ENCODE data around the gene OR12D1.
"Not testable (repeated sequence)": the region's sequence is repeated elsewhere in the genome, so short reads cannot be mapped to it uniquely, and the experiment has no call there.

Gene OR12D1

DNA sequence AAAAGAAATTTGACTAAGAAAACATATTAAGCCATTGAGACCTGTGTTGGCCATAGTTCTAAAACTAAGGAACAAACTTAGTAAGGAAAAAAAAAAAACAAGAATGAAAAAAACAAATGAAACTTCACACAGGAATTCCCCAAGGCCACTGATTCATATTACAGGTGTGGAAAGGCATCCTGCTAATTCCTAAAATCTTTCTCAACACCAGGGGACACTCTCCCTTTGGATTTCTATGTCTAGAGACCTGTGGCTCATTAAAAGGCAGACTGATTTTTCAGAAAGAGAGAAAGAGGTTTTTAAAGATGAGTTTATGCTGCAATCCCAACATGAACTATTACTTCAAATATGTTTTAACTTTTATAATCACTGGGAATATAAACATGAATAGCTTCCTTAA, at the start of gene OR12D1:
TSS of gene OR12D1 (plus strand) at position 341 of the 400 bp plus-strand sequence.
- no peak for DNase-seq

DNA sequence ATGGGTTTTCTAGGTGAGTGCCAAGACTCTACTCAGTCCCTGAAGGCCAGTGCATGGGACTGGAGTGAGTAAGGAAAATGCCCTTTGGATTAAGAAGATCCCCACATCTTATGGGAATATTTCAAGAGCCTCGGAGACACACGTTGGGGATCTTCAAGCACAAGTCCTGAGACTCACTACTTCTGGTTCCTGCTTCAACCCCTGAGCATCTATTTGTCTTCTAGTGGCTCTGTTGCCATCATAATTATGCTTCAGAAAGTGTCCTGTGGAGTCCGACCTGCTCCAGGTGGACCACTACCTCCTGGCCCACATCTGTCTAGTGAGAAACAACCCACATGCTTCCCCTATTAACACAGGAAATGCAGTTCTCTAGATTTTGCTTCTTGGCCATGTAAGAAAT, 46.0 kb upstream of the OR12D1 start, which contains the start of gene OR5V1:
TSS of gene OR5V1 (minus strand) at position 101 of the 400 bp plus-strand sequence. CDS start 12,670 bp downstream, outside the sequence.
- DNase-seq: no peak

DNA sequence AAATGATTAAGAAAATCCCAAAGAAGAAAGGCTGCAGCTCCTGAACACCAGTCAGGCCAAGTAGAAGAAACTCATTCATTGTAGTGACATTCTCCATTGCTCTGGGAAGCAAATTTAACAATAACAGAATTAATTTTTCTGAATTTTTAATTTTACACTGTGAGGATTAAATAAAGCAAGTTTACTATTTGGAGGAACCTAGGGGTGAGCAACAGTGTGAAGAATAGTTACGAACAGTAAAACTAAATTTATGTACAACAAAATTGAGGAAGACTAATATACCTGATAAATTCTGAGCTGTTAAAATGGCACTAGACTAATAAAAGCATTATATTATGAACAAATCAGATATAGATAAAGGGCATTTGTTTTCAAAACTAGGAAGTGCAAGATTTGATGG, 39.5 kb upstream of the OR12D1 start, which contains the start of gene OR12D3:
TSS of gene OR12D3 (minus strand) at position 101 of the 400 bp plus-strand sequence. CDS start at position 97, 4 bp downstream.
- no peak for DNase-seq

DNA sequence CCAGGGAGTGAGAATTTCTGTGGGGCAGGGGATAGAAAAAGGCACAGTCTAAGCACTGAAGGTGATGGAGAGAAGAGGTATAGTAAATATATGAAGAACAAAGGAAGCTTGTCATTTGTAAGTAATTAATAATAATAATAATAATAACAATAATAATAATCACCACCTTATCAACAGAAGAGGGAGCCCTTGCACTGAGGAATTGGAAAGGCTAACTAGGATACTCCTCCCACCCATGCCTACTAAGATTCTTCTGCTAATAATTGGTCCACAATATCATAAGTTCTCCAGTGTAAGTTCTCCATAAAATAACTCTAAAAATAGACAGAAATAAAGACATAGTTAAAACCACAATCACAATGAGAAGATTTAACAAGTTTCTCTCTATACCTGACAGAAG, 38.7 kb upstream of the OR12D1 start:
- no peak for DNase-seq

DNA sequence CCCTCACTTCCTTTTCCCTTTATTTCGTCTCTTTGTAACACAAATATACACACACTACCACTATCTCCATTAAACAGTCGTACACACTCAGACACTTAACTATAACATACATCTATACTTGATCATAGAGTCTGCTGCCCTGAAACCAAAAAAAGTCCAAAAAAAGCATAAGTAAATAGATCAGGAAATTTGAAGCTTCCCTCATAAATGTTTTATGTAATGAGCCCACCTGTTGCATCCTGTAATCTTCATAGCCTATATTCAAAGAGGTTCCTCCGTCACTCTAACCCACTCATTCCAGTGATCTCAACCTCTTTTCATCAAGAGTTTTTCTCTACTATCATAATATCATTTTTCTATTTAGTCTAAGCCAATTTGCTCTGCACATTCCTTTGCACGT, 26.2 kb upstream of the OR12D1 start:
- no peak for DNase-seq

DNA sequence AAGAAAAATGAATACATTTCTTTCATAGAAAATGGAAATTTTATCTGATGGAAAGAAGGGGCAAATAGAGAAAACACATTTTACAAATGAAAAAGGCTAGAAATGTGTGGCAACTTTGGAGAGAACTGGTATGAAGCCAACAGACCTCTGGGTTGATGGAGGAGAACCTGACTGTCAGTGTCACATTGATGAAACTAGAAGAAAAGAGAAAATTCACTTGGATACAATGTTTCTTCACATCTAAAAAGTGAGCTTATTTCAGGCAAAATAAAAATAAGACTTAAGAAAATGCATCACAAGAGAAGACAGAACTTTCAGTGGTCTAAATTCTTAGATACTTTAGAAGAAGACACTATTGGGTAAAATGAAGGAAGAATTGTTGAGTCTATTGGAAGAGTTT, 19.4 kb upstream of the OR12D1 start, which contains the start of gene OR12D2:
TSS of gene OR12D2 (plus strand) at position 301 of the 400 bp plus-strand sequence. CDS start 1,069 bp downstream, outside the sequence.
- DNase-seq: no peak

DNA sequence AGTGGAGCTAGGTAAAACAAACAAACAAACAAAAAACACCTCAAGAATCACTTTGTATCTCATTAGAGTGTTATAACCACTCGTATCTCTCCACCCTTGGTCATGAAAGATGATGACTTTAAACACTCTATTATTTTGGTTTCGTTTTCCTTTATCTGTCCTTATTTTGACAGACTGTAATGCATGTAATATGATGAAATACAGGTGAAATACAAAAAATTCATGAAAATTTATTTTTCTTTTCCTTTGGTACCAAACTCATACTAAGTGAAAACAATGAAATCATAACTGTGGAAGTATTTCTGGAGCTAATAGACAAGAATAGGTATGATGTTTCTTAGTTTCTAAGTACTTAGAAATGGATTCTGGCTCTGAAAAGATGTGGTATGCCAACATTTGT, 15.2 kb upstream of the OR12D1 start:
- DNase-seq: no peak

DNA sequence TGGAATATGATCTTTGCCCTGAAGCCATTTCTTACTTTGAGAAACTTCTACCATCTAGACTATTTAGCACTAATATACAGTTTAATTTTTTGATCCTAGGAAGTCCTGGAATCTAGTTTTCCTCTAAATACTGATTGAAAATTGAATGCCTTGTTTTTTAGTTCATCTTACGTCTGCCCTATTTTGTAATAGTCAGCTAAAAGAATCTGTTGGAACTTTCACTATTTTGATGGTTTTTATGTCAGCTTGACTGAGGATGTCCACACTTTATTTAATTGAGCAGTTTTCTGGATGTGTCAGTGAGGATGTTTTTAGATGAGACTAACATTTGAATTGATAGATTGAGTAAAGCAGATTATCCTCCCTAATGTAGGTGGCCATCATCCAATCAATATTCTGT, 10.9 kb upstream of the OR12D1 start:
- DNase-seq: no peak

DNA sequence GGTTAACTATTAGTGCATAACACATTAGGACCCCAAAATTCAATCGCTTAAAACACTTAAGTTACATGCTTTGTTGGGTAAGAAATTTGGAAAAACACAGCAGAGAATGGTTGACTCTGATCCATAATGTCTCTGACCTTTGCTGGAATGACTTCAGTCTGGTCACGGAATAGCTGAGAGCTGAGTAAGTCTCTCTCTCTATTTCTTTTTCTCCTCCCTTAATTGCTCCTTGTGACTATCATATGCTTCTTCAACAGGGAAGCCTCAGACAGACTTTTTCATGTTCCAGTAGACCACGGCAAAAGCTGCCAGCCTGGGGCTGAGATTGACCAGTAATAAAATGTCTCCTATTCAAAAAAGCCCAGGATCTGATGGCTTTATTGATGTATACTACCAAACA, 4.8 kb downstream of the OR12D1 start:
- DNase-seq: no peak

DNA sequence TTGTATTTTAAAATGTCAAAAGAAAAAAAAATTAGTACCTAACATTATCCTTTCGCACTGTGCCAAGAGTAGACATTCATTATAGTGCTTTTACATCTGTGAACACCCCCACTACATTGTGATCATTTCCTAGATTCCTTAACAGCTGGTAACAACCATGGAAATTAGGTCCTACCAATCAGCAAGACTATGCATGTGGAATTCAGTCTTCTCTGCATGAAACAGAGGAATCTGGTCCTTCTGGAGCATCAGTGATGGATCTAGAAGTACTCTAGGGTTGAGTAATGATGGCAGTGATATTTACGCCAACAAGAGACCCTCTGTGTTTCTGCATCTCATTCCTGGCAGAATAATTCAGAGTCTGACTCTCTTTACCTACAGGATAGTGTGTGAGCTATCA, 9.4 kb downstream of the OR12D1 start:
- no peak for DNase-seq

DNA sequence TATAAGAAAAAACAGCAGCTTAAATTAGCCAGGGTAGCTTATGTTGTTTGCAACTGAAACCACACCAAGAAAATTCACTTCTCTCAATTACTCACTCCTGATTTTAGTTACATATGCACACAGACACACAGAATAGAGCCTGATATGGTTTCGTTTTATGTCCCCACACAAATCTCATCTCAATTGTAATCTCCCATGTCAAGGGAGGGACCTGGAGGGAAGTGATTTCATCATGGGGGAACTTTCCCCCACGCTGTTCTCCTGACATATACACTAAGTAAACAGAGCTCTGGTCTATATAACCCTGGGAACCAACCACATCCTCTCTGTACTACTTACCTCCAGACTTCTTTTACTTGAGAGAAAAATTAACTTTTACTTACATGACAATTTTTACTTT, 9.8 kb downstream of the OR12D1 start:
- no peak for DNase-seq

DNA sequence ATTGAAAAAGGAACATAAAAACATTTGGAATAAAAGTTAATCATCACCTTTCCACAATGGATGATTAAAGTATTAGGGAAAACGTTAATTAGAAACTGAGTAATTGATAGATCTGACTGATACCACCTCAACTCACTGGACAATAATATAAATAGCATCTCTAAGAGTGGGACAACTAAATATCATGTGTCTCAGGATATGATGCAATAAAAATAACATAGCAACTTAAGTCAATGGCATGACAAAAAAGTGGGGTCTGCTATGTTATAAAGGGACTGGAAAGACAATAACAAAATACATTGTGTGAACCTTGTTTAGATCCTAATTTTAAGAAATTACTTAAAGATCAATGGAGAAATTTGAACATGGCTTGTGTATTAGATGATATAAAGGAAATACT, 10.3 kb downstream of the OR12D1 start:
- DNase-seq: no peak

DNA sequence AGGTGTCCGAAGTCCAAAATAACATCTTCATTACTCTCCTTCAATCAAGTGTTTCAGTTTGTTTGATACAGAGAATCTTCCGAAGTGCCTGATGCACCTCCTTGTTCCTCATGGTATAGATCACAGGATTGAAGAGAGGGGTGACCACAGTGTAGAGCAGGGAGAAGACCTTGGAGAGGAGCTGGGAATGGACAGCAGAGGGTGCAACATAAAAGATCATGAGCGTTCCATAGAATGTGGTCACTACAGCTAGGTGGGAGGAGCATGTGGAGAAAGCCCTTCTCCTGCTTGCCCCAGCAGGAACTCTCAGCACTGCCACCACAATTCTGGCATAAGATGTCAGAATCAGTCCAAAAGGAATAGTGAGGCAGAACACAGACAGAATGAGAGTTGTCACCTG, 11.9 kb downstream of the OR12D1 start:
- DNase-seq: no peak

DNA sequence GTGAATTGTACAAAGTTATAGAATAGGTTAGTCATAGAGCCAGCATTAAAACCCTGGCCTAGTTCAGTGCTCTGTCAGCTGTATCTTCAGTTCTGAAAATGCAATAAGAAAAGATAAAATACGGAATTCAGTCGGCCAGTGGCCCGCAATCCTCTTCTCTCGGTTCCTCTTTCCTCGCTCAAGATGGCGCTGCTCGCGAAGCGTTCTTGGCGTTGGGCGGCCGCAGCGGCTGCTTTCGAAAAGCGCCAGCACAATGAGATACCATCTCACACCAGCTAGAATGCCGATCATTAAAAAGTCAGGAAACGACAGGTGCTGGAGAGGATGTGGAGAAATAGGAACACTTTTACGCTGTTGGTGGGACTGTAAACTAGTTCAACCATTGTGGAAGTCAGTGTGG, 22.0 kb downstream of the OR12D1 start:
- DNase-seq: not testable (repeated sequence)

DNA sequence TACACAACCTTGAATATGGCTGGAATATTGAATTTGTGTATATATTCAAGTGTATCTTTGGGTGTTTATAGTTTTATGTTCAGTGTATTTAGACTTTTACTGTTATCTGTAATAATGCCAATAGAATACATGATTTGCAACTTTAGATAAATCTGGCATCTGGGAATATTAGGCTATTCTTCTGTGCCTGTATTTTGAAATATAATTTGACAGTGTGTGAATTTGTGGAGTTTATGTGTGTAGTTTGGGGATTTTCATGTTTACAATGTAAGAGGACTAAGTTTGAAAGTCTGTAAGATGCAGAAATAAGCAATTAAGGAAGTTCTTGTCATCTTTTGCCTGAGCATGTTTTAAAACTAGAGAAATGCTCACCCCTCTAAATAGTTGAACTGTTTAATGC, 24.3 kb downstream of the OR12D1 start, which contains the start of gene OR10C1:
TSS of gene OR10C1 (plus strand) at position 301 of the 400 bp plus-strand sequence. CDS start 710 bp downstream, outside the sequence.
- no peak for DNase-seq

DNA sequence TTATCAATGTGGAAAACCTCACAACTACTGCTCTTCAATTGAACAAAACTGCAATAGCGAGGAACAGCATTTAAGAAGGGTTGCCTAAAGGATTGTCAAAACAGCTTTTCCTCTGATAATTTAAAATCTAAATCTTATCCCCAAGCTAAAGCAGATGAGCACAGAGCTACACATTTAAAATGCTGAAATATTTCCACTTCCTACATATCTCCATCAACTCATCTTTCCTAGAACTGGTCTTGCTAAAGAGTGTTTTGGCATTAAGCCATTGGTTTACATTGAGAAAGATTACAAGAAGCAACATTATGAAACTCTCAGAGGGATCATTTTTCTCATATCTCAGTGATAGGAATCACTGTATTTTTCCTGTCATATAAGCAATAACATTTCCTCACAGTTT, 28.0 kb downstream of the OR12D1 start:
- DNase-seq: no peak

DNA sequence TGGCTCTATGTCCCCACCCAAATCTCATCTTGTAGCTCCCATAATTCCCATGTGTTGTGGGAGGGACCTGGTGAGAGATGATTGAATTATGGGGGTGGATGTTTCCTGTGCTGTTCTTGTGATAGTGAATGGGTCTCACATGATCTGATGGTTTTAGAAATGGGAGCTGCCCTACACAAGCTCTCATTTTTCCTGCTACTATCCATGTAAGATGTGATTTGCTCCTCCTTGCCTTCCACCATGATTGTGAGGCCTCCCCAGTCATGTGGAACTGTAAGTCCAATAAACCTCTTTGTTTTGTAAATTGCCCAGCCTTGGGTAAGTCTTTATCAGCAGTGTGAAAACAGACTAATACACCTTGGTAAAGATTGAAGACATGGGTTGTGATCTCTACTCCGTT, 29.3 kb downstream of the OR12D1 start:
- DNase-seq: not testable (repeated sequence)

DNA sequence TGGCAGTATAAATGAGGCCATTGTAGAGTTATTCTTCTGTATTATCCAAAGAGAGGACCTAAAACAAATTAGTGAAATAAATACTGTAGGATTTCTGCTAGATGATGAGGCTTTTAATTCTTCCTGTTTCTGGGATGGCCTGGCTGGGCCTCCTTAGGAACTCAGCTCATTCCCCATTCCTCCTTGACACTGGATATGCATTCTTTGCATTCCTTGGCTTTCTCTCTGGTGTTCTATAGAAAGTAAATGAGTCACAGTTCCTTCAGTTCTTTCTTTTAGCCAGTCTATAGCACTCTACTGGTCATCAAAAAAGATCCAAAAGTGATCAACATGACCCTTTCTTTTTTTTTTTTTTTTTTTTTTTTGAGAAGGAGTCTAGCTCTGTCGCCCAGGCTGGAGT, 32.9 kb downstream of the OR12D1 start:
- DNase-seq: no peak

DNA sequence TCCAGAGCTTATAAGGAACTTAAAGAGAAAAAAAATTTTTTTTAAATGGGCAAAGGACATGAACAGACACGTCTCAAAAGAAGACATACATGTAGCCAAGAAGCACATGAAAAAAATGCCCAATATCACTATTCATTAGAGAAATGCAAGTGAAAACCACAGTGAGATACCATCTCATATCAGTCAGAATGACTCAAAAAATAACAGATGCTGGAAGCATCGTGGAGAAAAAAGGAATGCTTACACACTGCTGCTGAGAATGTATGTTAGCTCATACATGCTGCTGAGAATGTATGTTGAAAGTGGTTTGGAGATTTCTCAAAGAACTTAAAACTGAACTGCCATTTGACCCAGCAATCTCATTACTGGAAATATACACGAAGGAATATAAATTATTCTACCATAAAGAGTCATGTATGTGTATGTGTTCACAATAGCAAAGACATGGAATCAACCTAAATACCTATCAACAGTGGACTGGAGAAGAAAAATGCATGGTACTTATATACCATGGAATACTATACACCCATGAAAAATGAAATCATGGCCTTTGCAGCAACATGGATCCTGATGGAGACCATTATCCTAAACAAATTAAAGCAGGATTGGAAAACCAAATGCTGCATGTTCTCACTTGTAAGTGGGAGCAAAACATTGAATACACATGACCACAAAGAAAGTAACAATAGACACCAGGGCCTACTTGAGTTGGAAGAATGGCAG, 36.9 kb downstream of the OR12D1 start:
- DNase-seq: no peak

DNA sequence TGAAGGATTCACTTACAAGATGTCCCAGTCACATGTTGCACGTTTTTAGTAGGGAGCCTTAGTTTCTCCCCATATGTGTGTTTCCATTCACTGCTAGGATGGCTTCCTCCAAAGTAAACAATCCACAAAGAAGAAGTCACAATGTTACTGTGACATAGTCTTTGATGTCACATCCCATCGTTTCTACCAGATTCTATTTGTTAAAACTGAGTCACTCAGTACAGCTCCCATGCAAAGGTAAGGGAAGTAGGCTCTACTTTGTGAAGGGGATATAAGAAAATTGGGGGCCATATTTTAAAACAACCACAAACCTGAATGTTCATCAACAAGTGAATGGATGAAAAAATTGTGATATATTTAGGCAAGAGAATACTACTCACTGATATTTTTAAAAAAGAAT, 42.2 kb downstream of the OR12D1 start, which contains the start of the genes OR11A1 and OR2H1:
TSS of gene OR11A1 (minus strand) at position 101 of the 400 bp plus-strand sequence. CDS start 29,430 bp downstream, outside the sequence.
TSS of gene OR2H1 (plus strand) at position 185 of the 400 bp plus-strand sequence. CDS start 4,615 bp downstream, outside the sequence.
- no peak for DNase-seq

DNA sequence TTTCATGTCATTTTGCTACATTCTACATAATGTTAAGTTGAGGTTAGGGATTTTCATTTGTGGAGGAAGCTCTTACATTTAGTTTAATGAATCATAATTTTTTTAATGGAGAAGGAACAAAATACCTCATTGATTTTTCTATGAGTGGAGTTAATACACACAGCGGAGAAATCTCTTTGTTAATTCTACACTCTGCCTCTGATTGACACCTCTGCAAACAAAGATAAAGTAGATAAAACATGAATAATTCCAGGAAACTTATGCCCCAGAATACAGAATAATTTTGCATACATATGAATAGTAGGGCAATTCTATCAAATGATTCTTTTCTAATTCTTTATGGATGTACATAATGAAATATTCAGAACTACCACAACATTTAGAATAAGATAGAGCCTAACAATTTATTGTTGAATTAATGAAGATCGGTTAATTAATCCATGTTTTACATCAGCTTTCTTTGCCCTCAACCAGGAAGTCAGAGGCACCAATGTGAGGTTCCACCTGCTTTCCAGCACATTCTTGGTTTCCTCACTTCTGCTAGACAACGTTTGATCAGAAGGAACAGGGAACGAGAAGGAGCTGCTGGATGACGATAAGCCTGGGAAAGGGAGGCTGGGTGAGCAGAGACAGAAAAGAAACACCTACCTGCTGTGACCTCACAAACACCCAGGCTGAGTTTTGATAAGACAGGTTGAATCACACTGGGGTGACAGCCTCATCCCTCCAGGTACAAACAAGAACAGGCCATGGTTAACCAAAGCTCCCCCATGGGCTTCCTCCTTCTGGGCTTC, 46.5 kb downstream of the OR12D1 start:
- no peak for DNase-seq

DNA sequence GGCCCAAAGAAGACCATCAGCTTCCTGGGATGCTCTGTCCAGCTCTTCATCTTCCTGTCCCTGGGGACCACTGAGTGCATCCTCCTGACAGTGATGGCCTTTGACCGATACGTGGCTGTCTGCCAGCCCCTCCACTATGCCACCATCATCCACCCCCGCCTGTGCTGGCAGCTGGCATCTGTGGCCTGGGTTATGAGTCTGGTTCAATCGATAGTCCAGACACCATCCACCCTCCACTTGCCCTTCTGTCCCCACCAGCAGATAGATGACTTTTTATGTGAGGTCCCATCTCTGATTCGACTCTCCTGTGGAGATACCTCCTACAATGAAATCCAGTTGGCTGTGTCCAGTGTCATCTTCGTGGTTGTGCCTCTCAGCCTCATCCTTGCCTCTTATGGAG, 47.3 kb downstream of the OR12D1 start:
- no peak for DNase-seq

DNA sequence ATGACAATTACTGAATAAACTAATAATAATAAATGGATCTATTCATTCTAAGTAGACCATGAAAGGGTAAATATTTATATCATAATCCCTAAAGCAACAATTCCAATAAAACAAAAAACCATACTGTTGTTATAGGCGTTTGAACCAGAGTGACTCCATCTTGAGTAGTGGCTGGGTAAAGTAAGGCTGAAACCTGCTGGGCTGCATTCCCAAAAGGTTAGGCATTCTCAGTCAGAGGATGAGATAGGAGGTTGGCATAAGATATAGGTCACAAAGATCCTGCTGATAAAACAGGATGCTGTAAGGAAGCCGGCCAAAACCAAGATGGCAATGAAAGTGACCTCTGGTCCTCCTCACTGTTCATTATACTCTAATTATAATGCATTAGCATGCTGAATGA, 50.6 kb downstream of the OR12D1 start:
- DNase-seq: no peak

DNA sequence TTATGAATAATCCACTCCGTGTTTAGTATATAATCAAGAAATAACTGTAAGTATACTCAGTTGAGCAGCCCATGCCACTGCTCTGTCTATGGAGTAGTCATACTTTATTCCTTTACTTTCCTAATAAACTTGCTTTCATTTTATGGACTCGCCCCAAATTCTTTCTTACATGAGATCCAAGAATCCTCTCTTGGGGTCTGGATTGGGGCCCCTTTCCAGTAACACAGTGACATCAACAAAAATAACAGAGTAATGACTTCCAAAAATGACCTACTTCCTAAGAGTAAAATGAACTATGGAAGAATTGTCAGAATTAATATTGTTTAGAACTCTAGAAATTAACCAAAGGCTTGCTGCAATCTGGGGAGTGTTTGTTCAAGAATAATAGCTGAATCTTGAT, 51.1 kb downstream of the OR12D1 start:
- no peak for DNase-seq

Measured in NCI-H1417 treated with DMSO at 0.1 percent for 48 hours (cell line).